ENCODE results near the gene NOTUM.

NOTUM gene

GRCh38 chr17:81926451-81927151 lies 34.4 kb downstream of the NOTUM start:
- in situ Hi-C loops (cut with HindIII; ENCODE audit: low sequenced_read_pairs), result no loop called here

GRCh38 chr17:81925860-81926450 lies 35.0 kb downstream of the NOTUM start:
- in situ Hi-C loops (cut with HindIII; ENCODE audit: low sequenced_read_pairs), result no loop called here

DNA sequence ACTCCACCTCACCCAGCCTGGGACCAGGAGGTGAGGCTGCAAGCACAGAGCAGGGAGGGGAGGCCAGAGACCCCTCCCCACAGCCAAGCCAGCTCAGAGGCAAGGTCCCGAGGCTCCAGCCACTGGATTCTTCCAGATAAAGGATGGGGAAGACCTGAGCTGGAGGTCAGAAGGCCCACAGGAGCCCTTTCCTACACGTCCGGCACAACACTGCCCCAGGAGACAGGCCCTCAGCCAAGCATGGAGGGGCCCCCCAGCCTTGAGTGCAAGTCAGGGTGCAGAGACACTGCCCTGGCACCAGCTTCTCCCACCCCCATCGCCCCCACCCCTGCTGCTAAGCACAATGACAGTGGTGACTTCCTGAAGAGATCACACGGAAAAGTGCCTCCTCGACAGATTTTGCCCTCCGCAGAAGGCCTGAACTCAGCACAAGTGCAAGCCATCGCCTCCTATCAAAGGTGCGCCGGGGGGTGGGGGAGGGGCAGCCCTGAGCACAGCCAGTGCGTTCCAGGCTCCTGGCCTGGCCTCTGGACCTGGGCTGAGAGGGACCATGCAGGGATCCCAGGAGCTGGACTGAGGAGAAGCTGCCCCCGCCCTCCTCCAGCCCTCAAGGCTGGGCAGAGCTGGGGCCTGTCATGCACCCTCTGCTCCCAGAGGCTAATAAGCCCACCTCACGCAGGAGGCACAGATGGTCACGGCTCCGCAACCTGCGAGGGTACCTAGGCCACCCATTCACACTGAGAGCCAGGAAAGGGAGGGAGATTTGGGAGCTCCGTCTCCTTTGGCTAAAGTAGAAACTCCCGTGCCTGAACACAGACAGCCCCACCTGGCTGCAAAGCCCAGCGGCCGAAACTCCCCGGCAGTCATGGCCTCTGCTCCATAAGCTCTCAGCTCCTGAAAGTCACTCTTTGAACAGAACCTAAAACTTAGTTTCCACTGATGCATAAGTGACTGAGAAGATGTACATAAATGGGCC lies 36.1 kb downstream of the NOTUM start:
- in situ Hi-C loops (cut with HindIII; ENCODE audit: low sequenced_read_pairs), result no loop called here

DNA sequence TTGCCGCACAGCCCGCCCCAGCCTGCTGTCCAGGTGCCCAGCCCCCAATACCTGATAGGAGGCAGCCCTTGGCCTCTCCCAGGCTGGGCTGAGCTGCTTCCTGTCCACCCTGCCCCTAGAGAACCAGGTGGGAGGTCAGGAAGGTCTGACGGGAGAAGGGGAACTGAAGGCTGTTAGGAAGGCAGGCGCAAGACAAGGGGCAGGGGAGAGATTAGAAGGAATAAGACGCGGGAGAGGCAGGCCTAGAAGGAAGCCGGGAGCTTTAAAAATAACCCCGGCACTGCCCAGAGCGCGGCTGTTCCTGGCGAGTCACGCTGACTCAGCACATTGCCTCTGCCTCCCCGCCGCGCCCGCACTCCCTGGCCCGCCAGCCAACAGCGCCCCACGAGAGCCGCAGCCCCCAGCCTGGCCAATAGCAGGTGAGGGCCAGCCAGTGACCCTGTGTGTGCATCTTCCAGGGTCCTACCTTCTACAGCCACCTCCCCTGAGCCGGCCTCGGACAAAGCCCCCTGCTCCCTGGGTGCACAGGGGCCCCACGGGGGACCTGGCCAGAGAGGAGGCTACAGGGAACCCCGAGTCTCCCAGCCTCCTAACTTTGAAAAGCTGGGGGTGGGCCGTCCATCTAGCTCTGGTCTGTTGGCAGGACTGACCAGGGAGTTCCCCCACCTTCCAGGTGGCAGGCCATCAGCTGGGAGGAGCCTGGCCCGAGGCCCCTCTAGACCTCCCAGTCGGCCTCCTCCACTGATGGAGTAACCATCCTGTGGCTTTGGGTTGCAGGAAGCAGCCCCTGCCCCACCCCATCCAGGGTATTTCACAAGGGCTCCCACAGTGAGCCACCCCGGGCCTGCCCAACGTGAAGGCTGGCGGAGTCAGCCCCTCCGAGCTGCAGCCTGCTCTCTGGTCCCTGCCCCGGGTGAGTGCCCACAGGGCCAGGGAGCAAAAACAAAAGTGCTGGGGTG lies 37.4 kb downstream of the NOTUM start:
- in situ Hi-C loops (cut with HindIII; ENCODE audit: low sequenced_read_pairs), result no loop called here

DNA sequence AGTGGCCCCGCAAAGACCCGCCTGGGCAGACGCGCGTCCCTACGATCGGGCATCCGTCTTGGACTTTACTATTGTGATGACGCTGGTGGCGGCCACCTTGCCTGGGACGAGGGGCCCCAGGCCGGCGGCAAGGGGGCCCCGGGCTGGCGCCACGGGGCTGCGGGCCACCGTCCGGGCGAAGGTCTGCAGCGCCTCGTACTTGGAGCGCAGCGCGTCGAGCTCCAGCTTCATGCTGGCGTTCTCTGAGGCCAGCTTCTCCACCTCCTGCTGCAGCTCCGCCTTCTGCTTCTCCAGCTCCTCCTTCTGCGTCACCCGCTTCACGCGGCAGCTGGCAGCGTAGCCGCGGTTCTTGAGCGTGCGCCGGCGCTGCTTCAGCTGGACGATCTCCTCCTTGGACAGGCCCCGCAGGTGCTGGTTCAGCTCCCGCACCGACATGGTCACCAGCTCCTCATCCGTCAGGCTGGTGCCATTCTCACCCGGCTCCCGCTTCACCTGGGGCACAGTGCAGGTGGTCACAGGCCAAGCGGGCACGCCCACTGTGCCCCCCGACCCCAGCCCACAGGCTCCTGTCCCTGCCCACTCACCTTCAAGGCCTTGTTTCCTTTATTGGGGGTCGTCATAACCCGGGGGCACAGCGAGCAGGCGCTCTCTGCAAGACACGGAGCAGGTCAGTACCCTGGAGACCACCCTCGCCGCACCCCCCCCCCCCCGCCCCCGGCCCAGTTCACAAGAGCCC lies 38.3 kb downstream of the NOTUM start:
- in situ Hi-C loops (cut with HindIII; ENCODE audit: low sequenced_read_pairs), result no loop called here

DNA sequence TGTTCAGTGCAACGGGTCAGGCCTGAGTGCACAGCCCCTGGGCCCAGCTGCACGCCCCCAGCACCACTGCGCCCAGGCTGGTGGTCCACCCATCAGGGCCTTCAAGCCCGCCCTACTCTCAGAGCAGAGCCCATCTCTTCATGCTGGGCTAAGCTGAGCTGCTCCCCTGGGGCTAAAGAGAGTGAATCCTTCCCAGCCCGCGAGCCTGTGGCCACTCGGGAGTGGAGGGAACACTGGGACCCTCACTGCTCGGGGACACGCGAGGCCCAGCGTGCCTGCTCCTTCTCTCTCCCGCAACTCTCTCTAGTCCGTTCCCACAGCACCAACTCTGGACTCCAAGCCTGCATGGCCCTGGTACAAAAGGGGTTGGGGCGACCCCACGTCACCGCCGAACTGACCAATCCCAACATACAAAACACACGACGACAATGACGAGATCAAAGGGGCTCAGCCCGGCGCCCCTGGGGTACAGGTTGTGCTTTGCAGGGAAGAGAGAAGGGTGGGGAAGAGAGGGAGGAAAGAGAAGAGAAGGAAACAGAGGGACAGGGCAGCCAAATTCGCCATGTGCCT lies 38.9 kb downstream of the NOTUM start:
- in situ Hi-C loops (cut with HindIII; ENCODE audit: low sequenced_read_pairs), result no loop called here

DNA sequence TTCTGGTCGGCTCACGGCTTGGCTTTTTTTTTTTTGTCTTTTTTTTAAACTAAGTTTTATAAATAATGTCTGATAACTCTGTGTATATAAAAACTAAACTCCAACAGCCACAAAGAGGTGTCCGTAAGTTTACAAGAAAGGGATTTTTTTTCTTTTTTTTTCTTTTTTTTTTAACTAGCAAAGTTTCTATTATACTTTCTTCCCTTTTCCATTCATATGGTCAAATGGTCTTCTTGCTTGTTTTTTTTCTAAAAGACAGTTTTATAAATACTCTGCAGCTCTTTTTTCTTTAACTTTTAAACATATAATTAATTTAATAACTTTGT lies 39.5 kb downstream of the NOTUM start:
- in situ Hi-C loops (cut with HindIII; ENCODE audit: low sequenced_read_pairs), result no loop called here

DNA sequence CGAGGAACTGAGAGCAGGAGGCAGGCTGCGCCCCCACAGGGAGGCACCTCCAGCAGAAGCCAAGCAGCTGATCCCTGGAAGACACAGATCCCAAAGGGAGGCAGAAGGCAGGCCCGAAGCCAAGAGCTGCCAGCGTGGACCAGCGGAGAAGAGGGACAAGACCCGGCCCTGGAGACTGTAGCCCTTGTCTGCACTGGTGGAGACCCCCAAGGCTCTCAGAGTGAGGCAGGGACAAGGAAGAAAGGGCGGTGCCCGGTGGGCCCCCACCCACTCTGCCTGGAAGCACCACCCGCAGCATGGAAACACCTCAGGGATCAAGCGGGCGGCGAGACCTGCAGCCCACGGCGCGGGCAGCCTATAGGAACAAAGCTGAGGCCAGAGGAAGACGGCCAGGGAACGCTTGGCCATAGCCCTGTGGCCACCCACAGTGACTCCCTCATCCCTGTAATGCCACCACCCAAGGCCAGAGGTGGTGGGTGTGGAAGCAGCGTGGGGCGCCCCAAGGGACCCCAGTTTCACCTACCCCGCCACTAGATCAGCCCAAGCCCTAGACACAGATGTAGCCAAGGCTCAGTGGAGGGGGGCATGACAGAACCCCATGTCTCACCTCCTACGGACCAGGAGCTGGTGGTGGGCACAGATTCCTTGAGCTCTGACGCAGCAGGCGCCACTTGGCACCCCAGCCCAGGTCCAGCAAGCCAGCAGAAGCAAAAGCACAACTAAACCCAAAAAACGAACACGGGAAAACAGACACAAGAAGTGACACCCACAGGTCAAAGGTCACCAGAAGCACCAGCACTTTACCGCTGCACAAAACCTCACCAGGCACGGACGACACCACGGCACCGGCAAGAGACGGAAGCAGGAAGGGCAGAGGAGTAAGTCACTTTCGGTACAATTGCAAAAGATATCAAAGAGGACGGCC lies 40.1 kb downstream of the NOTUM start:
- in situ Hi-C loops (cut with HindIII; ENCODE audit: low sequenced_read_pairs), result no loop called here

DNA sequence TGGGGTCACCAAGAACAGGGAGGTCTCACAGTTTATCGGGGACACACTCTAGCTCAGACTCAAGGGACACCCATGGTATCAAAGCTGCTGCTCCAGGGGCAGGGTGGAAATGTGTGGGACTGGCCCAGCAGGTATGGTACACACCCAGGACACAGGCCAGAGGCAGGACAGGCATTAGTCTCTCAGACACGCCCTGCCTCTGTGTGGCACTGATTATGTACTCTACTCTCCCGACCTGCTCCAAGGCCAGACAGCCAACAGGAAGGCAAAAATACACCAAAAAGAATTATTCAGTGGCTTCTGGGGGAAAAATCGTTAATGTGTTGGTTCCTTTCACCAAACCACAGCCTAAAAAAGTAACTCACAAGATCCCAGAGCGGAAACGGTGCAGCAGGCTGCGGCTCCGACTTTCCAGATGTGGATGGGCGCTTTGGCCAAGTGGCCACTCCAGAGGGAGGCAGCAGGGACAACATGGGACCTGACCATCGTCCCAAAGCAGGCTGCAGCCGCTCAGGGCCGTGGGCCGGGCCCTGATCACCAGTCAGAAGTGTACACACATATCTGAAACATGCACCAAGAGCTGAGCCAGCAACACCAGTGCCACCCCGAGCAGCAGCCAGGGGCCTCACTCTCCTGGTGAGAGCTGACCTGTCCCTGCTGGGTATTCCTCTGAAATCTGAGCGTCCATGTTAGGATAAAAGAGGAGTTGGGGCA lies 42.0 kb downstream of the NOTUM start:
- in situ Hi-C loops (cut with HindIII; ENCODE audit: low sequenced_read_pairs), result loop anchor here (10.0 kb wide), 2 partner anchors 56 to 216 kb away; partner anchors contain the start of gene ASPSCR1

GRCh38 chr17:81918333-81918669 lies 42.7 kb downstream of the NOTUM start:
- in situ Hi-C loops (cut with HindIII; ENCODE audit: low sequenced_read_pairs), result loop anchor here (10.0 kb wide), 2 partner anchors 56 to 216 kb away; partner anchors contain the start of gene ASPSCR1

GRCh38 chr17:81917565-81918332 lies 43.2 kb downstream of the NOTUM start, which contains the start of gene SIRT7:
SIRT7 (minus strand) TSS chr17:81918176; CDS start chr17:81918131, 45 bp downstream.
- in situ Hi-C loops (cut with HindIII; ENCODE audit: low sequenced_read_pairs), result loop anchor here (10.0 kb wide), 2 partner anchors 57 to 217 kb away; partner anchors contain the start of gene ASPSCR1

- in situ Hi-C loops (cut with HindIII; ENCODE audit: low sequenced_read_pairs), result loop anchor here (10.0 kb wide), 2 partner anchors 58 to 218 kb away; partner anchors contain the start of gene ASPSCR1
Observed at GRCh38 chr17:81916234-81917001, 44.6 kb downstream of the NOTUM start.

DNA sequence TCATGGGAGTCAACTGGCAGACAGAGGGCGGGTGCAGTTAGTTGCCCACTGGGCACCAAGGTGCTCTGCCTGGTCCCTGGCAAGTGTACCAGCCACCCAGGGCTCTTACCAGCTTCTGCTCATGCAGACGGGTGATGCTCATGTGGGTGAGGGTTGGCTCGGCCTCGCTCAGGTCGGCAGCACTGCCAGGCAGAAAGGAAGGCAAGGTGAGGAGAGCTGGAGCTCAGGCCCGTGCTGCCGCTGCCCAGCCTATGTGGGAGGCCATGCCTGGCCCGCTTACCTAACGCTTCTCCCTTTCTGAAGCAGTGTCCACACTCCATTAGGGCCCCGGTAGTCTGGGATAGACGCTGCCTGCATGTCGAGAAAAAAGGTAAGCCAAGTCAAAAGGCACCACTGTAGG lies 45.7 kb downstream of the NOTUM start:
- in situ Hi-C loops (cut with HindIII; ENCODE audit: low sequenced_read_pairs), result loop anchor here (10.0 kb wide), 2 partner anchors 59 to 219 kb away; partner anchors contain the start of gene ASPSCR1

DNA sequence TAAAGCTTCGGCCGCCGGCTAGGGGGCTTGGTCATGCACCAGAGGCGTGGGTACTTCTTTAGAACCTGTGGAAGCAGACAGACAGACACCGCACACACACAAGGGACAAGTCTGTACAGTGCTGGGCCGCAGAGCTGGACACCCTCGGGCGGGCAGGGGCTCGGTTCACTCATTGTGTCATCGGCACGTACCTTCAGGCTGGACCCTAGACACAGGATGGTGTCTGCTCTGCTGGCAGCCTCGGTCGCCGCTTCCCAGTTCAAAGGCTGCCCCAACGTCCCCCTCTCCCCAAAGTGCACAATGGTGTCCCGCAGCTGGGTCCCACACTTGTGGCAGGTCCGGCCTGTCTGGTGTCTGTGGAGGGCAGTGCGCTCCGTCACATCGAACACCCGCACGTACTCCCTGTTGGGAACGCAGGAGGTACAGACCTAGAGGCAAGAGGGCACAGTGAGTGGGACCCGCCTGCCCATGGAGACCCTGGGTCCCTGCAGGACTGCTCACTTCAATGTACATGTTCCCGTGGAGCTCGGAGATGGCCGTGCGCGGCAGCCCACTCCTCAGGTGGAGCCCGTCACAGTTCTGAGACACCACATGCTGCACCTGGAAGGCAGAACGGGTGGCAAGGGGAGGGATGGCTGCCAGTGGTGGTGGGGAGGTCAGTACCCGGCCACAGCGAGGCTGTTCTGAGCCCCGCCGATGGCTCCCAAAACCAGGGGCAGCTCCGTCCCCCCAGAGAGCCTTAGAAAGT lies 46.7 kb downstream of the NOTUM start:
- in situ Hi-C loops (cut with HindIII; ENCODE audit: low sequenced_read_pairs), result loop anchor here (10.0 kb wide), 2 partner anchors 61 to 221 kb away; partner anchors contain the start of gene ASPSCR1
